Activated CD4-positive, alpha-beta T cell treated with anti-CD3 and anti-CD28 coated beads, Interleukin-2, amount 50 U/mL, for 24 hours (primary cell): ENCODE results near the gene CERS4.
"Not testable (repeated sequence)": the region's sequence is repeated elsewhere in the genome, so short reads cannot be mapped to it uniquely, and the experiment has no call there.

Experiments
- DNase-seq, 2 donors: peaks; one replicate each; pipeline ENCODE4 v3.0.0-alpha.2; 2020; ENCODE audit warnings: low read depth in 1 of 2, low spot score in 1 of 2

Gene CERS4, protein sequence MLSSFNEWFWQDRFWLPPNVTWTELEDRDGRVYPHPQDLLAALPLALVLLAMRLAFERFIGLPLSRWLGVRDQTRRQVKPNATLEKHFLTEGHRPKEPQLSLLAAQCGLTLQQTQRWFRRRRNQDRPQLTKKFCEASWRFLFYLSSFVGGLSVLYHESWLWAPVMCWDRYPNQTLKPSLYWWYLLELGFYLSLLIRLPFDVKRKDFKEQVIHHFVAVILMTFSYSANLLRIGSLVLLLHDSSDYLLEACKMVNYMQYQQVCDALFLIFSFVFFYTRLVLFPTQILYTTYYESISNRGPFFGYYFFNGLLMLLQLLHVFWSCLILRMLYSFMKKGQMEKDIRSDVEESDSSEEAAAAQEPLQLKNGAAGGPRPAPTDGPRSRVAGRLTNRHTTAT

DNA sequence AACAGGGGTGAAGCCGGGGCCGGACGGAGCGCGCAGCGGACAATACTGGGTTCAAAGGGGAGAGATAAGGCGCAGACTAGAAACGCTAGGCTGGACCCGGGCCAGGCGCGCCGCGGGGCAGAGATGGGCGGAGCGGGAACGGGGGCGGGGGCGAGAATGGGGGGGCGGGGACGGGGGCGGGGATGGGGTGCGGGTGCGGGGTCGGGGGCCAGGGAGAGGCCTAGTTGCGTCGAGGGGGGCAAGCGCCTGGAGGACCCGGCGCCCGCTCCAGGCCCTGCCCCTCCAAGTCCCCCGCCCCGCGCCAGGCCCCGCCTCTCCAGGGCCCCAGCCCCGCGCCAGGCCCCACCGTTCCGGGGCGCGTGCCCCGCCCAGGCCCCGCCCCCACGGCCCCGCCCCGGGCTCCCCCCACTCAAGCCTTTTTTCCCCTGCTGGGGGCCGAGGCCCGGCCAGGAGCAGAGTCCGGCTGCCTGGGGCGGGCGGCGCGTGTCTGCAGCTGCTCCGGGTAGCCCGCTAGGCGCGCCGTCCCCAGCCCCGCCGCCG lies at the start of gene CERS4:
CERS4 (plus strand) TSS at position 449 of the 540 bp plus-strand sequence. CDS start 41,707 bp downstream, outside the sequence.
- DNase-seq: peak; percentile 59 to 60

DNA sequence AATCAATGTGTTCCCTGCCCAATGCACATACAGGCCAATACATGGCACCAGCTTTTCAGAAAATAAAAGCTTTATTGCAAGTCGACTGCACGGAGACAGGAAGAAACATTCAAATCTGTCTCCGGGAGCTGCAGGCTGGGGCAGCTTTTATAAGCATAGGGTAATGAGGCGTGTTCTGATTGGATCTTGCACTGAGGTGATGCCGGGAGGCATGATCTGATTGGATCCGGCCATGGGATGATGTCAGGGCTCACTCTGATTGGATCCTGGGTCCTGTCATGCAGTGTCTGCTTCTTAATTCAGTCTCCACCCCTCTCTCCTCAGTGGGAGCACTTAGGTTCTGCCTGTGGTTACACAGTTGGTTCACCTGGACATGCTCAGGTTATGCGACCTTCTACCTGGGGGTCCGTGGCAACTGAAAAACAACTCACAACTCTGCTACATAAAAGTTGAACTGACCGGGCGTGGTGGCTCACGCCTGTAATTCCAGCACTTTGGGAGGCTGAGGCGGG lies 48.0 kb upstream of the CERS4 start:
- no peak for DNase-seq

DNA sequence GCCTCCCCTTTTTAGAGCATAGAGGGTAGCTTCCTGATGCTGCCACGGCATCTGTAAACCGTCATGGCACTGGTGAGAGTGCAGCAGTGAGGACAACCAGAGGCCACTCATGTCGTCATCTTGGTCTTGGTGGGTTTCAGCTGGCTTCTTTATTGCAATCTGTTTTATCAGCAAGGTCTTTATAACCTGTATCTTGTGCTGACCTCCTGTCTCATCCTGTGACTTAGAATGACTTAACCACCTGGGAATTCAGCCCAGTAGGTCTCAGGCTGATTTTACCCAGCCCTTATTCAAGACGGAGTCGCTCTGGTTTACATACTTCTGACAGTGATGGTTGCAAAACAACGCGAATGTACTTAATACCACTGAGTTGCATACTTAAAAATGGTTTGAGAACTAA lies 45.4 kb upstream of the CERS4 start:
- DNase-seq: no peak

DNA sequence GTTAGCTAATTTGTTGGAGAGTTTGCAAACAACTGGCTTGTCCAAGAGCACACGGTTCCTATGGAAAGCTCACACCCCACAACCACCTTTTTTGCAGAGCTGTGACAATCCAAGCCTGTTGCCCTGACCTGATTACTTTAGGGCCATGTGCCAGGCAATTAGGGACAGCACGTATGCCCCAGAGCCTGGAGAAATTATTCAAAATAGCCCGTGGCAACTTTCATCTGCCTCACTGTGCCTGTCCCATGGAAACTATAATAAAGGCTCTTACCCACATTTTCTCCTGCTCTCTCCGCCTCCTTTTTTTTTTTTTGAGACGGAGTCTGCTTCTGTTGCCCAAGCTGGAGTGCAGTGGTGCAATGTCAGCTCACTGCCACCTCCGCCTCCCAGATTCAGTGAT lies 41.2 kb upstream of the CERS4 start:
- DNase-seq: no peak

DNA sequence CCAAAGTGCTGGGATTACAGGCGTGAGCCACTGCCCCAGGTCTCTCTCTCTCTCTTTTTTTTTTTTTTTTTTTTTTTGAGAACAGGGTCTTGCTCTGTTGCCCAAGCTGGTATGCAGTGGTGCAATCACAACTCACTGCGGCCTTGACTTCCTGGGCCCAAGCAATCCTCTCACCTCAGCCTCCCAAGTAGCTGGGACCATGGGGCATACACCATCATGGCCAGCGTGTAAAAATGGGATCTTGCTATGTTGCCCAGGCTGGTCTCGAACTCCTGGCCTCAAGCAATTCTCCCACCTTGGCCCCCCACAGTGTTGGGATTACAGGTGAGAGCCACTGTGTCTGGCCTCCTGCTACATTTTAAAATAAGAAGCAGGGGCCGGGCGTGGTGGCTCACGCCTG lies 40.6 kb upstream of the CERS4 start:
- DNase-seq: no peak

DNA sequence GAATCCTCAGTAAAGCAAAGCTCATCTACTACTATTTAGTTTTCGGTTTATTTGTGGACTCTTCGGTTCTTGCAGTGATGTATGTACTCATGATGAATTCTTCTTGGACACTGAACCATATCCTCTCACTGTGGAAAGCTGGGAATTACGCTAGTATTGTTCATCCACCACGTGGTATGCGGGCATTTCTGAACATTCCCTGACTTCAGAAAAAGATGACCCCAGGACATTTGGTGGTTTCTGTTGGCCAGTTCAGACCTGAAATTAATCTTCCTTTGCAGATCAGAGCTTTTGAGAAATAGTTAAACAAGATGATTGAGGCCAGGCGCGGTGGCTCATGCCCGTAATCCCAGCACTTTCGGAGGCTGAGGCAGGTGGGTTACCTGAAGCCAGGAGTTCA lies 34.5 kb upstream of the CERS4 start:
- DNase-seq: no peak

DNA sequence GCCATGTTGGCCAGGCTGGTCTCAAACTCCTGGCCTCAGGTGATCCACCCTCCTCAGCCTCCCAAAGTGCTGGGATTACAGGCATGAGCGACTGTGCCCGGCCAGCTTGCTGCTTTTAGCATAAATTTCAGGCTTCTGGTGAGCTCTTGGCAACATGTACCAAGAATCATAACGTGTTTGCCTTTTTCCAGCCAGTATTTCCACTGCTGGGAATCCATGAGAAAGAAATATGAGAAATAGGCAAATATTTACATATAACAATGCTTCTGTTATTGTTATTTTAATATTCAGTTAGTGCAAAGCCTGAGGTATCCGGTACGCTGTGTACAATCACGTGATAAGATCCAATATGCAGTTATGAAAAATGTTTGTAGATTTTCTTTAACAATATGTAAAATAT lies 29.2 kb upstream of the CERS4 start:
- DNase-seq: no peak

DNA sequence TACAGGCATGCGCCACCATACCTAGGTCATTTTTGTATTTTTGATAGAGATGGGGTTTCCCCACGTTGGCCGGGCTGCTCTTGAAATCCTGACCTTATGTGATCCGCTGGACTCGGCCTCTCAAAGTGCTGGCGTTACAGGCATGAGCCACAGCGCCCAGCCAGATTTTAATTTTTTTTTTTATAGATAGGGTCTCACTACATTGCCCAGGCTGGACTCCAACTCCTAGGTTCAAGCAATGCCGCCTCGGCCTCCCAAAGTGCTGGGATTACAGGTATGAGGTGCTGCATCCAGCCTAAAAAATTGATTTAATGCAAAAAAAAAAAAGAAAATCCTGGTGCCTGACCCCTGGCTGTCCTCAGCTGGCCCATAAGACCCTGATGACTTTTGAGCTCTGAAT lies 24.9 kb upstream of the CERS4 start:
- DNase-seq: no peak

DNA sequence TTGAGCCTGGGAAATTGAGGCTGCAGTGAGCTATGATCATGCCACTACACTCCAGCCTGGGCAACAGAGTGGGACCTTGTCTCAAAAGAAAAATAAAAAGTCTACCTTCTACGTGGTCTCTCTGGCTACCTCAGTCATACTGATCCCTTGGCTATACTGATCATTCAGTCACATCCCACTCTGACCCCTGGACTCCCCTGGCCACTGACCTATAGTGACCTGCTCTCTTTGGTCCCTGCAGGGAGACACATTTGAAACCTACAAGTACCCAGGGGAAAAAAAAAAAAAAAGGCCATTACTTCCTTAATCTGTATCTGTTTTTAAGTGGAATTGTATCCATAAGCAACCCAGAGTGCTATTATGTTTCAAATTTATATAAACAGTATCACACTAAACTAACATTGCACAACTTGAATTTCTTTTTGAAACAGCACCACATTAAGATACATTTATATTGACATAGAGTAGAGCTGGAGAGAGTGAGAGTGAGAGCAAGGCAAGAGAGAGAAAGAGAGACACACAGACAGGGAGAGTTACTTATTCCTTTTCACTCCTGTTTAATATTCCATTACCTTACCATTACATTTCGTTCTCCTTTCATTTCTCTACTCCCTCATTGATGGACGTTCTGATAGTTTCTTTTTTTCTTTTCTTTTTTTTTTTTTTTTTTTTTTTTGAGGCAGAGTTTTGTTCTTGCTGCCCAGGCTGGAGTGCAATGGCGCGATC lies 23.7 kb upstream of the CERS4 start:
- DNase-seq: no peak

DNA sequence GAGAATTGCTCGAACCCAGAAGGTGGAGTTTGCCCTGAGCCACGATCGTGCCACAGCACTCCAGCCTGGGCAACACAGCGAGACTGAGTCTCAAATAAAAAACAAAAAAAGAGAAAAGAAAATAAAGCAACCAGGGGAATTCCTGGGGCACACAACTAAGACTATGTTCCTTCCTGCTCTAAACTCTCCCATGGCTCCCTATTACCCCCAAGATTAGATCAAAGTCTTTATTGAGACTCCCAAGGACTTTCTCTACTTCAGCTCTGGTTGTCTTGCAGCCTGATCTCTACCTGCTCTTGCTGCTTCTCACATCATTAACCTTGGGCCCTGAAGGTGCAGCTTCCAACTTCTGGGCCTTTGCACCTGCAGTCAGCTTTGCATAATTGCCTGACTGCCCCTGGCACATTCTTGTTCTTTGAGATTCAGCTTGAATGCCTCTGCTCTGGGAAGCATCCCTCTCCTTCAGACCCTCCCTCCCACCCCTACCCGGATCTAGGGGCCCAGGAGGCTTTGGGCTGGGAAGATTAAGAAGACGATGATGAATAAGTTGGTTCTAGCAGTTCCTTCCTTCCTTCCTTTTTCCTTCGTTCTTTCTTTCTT lies 16.8 kb upstream of the CERS4 start:
- DNase-seq: no peak

DNA sequence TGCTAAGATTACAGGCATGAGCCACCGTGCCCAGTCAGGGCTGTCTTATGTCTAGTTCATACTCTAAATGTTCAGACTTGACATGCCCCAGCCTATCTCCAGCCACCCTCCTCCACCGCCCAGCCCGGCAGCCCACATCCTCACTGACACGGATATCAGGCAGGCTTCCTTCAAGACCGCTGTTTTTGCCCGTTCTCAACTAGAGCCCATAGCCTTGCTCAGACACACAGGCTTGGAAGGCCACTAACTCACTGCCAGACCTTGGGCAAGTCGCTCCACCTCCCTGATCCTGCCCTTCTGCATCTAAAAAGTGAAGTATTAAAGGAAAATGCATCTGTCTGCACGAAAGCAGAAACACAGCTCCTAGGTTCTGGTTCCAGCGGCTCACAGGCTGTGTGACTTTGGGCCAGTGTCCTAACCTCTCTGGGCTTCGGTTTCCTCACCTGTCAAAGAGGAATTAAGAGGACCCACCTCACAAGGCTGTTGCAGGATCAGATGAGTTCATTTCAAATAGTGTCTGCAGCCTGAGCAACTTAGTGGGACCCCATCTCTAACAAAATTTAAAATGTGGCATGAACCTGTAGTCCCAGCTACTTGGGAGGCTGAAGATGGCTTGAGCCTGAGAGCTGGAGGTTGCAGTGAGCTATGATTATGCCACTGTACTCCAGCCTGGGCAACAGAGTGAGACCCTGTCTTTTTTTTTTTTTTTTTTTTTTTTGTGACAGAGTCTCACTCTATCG lies 14.5 kb upstream of the CERS4 start:
- peak in 1 of 2 donors; percentile 6 for DNase-seq

DNA sequence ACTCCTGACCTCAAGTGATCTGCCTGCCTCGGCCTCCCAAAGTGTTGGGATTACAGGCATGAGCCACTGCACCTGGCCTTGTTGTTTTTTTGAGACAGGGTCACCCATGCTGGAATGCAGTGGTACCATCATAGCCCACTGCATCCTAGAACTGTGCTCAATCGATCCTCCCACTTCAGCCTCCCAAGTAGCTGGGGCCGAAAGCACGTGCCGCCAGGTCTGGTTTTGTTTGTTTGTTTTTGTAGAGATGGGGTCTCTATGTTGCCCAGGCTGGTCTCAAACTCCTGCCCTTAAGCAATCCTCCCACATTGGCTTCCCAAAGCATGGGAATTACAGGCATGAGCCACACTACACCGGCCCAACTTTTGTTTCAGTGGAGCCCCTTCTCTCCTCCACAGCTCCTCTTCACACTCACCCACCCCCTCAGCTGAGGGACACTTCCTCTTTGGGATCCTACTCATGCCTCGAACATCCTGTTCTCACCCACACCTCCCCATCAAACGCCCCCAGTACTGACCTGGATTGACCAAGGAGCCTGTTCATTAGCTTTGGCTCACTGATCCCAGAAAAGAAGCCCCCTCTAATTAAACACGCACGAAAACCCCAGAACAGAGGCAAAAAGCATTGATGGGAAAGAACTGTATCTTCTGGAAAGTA lies 12.8 kb upstream of the CERS4 start:
- DNase-seq: no peak

DNA sequence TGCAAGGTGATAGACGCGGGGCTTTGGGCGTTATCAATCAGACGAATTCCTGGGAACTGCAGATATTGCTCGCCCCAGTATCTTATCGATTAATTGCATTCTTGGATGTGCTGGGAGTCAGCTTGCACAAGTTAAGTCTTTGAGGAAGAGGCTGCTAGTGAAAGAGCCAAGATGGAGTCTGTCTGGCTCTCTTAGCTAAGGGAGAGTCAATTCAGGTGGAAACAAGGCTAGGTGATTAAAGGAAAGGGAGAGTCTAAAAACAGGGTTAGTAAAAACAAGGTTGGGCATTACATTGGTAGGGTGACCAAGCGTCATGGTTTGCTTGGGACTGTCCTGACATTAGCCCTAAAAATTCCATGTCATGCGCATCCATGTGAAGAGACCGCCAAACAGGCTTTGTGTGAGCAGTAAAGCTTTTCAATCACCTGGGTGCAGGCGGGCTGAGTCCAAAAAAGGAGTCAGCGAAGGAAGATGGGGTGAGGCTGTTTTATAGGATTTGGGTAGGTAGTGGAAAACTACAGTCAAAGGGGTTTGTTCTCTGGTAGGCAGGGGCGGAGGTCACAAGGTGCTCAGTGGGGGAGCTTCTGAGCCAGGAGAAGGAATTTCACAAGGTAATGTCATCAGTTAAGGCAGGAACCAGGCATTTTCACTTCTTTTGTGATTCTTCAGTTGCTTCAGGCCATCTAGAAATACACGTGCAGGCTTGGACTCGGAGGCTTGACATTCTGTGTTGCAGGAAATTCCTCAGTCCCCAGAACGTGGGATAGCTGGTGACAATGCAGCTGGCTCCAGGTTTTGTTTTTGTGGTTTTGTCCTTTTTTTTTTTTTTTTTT lies 5.7 kb upstream of the CERS4 start:
- DNase-seq: not testable (repeated sequence)

DNA sequence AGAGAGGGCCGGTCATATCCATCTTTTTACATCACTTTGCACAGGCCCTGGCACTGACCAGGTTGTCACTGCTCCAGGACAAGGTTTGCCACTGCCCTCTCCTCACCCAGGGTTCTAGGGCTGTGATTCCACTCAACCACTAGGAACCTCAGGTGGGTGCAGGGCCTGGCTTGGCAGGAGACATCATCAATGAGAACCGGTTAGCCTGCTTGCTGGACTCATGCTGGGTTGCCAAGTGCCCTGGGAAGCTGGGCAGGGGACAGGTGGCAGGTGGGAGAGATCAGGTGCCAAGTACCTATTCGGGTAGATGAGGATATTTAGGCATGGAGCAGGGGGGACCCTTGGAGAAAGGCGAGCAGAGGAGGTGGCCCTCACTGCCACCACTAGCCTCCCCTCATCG lies 4.2 kb upstream of the CERS4 start:
- DNase-seq: no peak

DNA sequence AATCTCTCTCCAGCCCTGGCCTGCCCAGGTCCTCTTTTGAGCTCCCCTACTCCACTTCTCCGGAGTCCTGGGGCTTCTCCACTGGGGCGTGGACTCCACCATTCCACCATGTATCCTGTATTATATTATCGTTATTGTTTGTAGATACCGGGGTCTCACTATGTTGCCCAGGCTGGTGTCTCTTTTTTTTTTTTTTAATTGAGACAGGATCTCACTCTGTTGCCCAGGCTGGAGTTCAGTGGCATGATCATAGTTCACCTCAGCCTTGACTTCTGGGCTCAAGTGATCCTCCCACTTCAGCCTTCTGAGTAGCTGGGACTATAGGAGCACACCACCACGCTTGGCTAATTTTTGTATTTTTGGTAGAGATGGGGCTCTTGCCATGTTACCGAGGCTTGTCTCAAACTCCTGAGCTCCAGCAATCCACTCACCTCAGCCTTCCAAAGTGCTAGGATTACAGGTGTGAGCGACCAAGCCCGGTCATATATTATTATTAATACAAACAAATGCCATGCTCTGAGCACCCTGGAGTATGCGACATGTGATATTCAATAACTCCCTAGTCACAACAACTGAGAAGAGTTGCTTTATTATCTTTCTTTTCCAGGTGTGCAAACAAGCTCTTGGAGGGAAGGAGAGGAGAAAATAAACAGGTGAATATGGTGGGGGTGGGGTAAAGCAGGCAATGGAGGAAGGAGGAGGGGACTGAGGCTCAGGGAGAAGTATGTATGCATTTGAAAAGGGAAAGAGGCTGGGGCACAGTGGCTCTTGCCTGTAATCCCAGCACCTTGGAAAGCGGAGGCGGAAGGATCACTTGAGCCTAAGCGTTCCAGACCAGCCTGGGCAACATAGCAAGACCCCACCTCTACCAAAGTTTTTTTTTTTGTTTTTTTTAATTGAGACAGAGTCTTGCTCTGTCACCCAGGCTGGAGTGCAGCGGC lies 2.8 kb upstream of the CERS4 start:
- DNase-seq: no peak

DNA sequence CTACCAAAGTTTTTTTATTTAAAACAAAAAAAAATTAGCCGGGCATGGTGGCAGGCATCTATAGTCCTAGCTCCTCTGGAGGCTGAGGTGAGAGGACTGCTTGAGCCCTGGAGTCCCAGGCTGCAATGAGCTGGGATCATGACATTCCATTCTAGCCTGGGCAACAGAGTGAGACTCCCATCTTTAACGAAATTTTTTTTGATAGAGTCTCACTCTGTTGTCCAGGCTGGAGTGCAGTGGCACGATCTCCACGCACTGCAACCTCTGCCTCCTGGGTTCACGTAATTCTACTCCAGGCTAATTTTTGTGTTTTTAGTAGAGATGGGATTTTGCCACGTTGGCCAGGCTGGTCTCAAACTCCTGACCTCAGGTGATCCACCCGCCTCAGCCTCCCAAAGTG lies 1.8 kb upstream of the CERS4 start:
- not testable (repeated sequence) for DNase-seq

DNA sequence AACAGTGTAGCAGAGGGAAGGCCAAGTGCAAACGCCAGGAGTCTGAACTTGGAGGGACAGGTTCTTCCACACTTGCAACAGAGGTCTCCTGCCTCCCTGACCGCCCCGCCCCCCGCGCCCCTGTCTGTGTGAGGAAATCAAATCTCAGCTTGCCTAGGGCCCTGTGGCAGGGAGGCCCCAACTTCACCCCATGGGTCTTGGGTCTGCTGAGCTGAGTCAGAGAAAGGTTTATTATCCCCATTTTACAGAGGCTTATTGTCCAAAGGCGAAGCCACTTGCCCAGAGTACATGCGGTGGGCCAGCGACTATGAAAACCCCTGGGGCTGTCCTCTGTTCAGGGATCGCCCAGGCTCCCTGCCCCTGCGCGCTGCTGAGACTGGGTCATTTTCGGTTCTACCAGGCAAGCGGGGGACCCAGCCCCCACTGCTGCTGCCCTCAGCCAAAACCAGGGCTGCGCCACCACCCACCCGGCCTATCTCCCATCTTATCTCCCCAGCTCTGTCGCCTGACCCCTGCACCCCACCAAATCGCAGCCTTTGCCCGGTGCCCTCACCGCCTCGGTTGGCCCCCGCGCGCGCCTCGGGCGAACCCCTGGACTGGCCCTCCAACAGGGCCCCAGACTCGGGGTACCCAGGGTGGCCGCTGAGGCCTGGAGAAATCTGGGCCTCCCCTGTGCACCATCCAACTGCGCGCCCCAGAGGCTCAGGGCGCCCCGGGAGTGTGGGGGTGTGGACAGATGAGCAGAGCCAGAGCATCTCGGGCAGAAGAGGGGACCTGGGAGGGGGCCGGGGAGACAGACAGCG lies 850 bp upstream of the CERS4 start:
- DNase-seq: no peak
